ENCODE data around the gene AMOTL2. TPM values are rescaled to one million over a fixed set of nuclear protein-coding genes. Genes with fewer than 3 reads are reported as not detected.

The AMOTL2 gene
- total RNA-seq = under 1 TPM; 0.12 to 0.39 TPM

DNA sequence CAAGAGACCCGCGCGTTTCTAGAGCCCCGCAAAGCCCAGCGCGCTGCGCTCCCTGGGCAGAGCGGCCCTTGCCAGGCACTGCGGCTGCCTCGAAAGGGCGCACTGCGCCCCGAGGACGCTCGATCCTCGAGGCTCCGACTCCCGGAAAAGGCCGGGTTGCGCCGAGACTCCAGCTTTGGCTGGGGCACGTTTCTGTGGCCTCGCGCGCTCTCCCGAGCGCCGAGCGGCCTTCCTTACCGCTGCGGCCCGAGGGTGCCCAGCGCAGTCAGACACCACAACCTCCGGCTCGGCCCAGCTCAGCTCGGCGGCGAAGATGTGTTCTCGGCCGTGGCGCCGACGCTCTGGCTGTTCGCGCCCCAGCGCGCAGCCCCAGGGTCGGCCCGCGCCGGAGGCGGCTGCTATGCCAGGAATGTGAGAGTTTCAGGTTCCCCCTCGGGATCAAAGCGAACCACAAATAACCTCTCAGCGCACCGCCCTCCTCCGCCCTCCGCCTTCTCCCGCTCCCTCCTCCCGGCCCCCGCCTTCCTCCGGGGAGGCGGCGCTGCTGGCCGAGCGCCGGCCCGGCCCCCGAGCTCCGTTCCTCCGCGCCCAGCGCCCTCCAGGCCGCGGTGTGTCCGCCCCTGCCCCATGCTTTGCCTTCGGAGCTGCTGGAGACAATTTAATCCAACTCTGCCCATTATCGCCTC is at the start of gene AMOTL2:
Gene AMOTL2 (minus strand): TSS at position 343 of the 686 bp plus-strand sequence. CDS start 3,014 bp downstream, outside the sequence.
- ChIA-PET CTCF (interaction anchor here (2.0 to 2.1 kb wide), 2 partner anchors 10 to 66 kb away, joined by 5 to 10 read pairs; no protein-coding TSS in a partner anchor), POLR2A (no interaction called here)
- peak; percentile 29 for DNase-seq
- peak within 1 kb of the TSS; percentile 66 for H3K4me3 Mint-ChIP-seq
- intact Hi-C loops (cut with micrococcal nuclease) = loop anchor here (5.0 kb wide), 1 partner anchor 113 kb away; the partner anchor contains the start of genes ANAPC13 and CEP63
- no peaks in the 10 kb centered on the region for H3K36me3 Mint-ChIP-seq
- peaks cover 32% of the 10 kb centered on the region for H3K27me3 Mint-ChIP-seq
- no peaks in the 10 kb centered on the region for H3K9me3 Mint-ChIP-seq
- peaks cover 8% of the 10 kb centered on the region for H3K4me1 Mint-ChIP-seq (ENCODE audit: low read depth)
- H3K27ac Mint-ChIP-seq = no peak within 1 kb of the TSS

GRCh38 chr3:134423153-134423552 is 48.9 kb upstream of the AMOTL2 start:
- ChIA-PET POLR2A (no interaction called here), CTCF (no interaction called here)
- Mint-ChIP-seq H3K4me1 (ENCODE audit: low read depth) (no peaks in the 10 kb centered on the region), H3K9me3 (no peaks in the 10 kb centered on the region), H3K36me3 (no peaks in the 10 kb centered on the region), H3K27ac (no peak overlapping the region), H3K4me3 (no peak overlapping the region), H3K27me3 (no peaks in the 10 kb centered on the region)
- no peak for DNase-seq
- intact Hi-C loops (cut with micrococcal nuclease) = no loop called here

GRCh38 chr3:134419960-134420321 is 45.7 kb upstream of the AMOTL2 start:
- Mint-ChIP-seq H3K27me3 (no peaks in the 10 kb centered on the region), H3K4me1 (ENCODE audit: low read depth) (no peaks in the 10 kb centered on the region), H3K36me3 (no peaks in the 10 kb centered on the region), H3K9me3 (peaks cover under 1% of the 10 kb centered on the region), H3K4me3 (no peak overlapping the region), H3K27ac (no peak overlapping the region)
- POLR2A ChIA-PET = no interaction called here
- intact Hi-C loops (cut with micrococcal nuclease) = no loop called here
- DNase-seq = no peak
- CTCF ChIA-PET = no interaction called here

- Mint-ChIP-seq H3K4me3 (no peak overlapping the region), H3K27ac (no peak overlapping the region), H3K4me1 (ENCODE audit: low read depth) (no peaks in the 10 kb centered on the region), H3K36me3 (no peaks in the 10 kb centered on the region), H3K27me3 (peaks cover 3% of the 10 kb centered on the region), H3K9me3 (peaks cover 3% of the 10 kb centered on the region)
- DNase-seq = no peak
- POLR2A ChIA-PET = no interaction called here
- CTCF ChIA-PET = no interaction called here
- intact Hi-C loops (cut with micrococcal nuclease) = no loop called here
Observed at GRCh38 chr3:134419214-134419959, 45.1 kb upstream of the AMOTL2 start.

DNA sequence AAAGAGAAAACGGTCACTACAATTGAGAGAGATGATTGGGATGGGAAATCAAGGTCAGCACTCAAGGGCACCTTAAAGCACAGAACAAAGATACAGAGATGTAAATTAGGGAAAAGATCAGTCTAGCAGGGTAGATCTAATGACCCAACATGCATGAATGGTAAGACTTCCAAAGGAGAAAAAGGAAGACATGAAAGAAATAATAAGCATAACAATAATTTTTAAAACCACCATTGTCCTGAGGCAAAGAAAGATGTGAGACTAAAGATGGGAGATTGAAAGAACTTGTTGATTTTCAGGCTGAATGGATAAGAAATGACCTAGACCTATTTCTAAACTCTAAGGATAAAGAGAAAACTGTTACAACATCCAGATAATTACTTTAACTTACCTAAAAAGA is 34.8 kb upstream of the AMOTL2 start:
- POLR2A ChIA-PET = no interaction called here
- no peak overlapping the region for H3K4me3 Mint-ChIP-seq
- H3K27me3 Mint-ChIP-seq = peaks cover 51% of the 10 kb centered on the region
- H3K4me1 Mint-ChIP-seq (ENCODE audit: low read depth) = peaks cover 2% of the 10 kb centered on the region
- no peak for DNase-seq
- intact Hi-C loops (cut with micrococcal nuclease) = no loop called here
- no peaks in the 10 kb centered on the region for H3K36me3 Mint-ChIP-seq
- no peak overlapping the region for H3K27ac Mint-ChIP-seq
- H3K9me3 Mint-ChIP-seq = no peaks in the 10 kb centered on the region
- CTCF ChIA-PET = interaction anchor here (0.6 kb wide), 1 partner anchor 441 kb away, joined by 3 read pairs; no protein-coding TSS in a partner anchor

DNA sequence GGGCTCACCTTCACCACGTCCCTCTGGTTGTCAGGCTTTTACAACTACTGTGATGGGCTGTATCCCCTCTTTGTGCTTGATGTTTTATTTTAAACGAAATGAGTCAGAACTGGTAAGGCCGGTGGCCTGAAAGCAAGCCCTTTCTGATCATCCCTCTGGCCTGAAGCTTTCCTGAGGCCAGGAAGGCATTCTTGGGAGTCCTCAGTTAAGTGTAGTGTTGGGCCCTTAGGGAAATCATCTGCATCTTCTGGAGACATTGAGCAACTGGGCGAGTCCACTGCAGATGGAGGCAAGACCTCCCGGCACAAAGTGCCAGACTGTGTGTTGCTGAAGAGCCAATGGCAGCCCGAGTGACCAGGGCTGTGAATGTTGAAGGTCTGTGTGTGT is 33.0 kb upstream of the AMOTL2 start:
- intact Hi-C loops (cut with micrococcal nuclease) = no loop called here
- Mint-ChIP-seq H3K36me3 (no peaks in the 10 kb centered on the region), H3K4me3 (no peak overlapping the region), H3K27me3 (peaks cover 57% of the 10 kb centered on the region), H3K9me3 (peaks cover 7% of the 10 kb centered on the region), H3K27ac (no peak overlapping the region), H3K4me1 (ENCODE audit: low read depth) (peaks cover 2% of the 10 kb centered on the region)
- DNase-seq = no peak
- ChIA-PET POLR2A (no interaction called here), CTCF (interaction anchor here (1.1 kb wide), 1 partner anchor 171 kb away, joined by 3 read pairs; no protein-coding TSS in a partner anchor)

- Mint-ChIP-seq H3K27me3 (peaks cover 55% of the 10 kb centered on the region), H3K27ac (no peak overlapping the region), H3K4me3 (no peak overlapping the region), H3K9me3 (peaks cover 11% of the 10 kb centered on the region), H3K4me1 (ENCODE audit: low read depth) (peaks cover 2% of the 10 kb centered on the region), H3K36me3 (no peaks in the 10 kb centered on the region)
- intact Hi-C loops (cut with micrococcal nuclease) = no loop called here
- ChIA-PET CTCF (interaction anchor here (1.1 kb wide), 1 partner anchor 170 kb away, joined by 3 read pairs; no protein-coding TSS in a partner anchor), POLR2A (no interaction called here)
- DNase-seq = no peak
Observed at GRCh38 chr3:134406331-134407238, 32.3 kb upstream of the AMOTL2 start.

DNA sequence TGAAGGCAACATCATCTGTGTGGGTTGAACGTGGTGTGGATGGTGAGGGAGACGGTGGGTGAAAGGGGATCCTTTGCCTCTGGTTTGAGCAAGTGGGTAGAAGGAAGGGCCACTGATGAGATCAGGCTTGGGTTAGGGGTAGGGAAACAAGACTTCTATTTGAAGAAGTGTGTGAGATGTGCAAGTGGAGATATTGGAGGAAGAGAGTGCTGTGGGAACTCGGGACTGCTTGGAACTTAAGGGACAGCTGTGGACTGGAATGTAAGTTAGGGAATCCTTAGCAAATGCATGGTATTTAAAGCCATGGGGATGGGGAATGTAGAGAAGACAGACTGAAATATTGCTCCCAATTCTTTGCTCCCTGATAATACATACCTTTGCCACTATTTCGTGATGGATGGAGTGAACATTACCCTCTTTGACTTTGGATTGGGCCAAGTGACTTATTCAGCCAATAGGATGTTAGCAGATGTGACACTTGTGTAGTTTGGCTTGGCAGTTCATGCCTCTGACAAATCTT is 30.2 kb upstream of the AMOTL2 start:
- DNase-seq = no peak
- H3K4me1 Mint-ChIP-seq (ENCODE audit: low read depth) = peaks cover 2% of the 10 kb centered on the region
- H3K27ac Mint-ChIP-seq = no peak overlapping the region
- ChIA-PET POLR2A (no interaction called here), CTCF (no interaction called here)
- peaks cover 11% of the 10 kb centered on the region for H3K9me3 Mint-ChIP-seq
- intact Hi-C loops (cut with micrococcal nuclease) = no loop called here
- H3K4me3 Mint-ChIP-seq = no peak overlapping the region
- peaks cover 57% of the 10 kb centered on the region for H3K27me3 Mint-ChIP-seq
- no peaks in the 10 kb centered on the region for H3K36me3 Mint-ChIP-seq

- Mint-ChIP-seq H3K4me3 (no peak overlapping the region), H3K36me3 (no peaks in the 10 kb centered on the region), H3K27me3 (peaks cover 38% of the 10 kb centered on the region), H3K27ac (no peak overlapping the region), H3K4me1 (ENCODE audit: low read depth) (no peaks in the 10 kb centered on the region), H3K9me3 (peaks cover 8% of the 10 kb centered on the region)
- ChIA-PET CTCF (no interaction called here), POLR2A (no interaction called here)
- no peak for DNase-seq
- intact Hi-C loops (cut with micrococcal nuclease) = no loop called here
Observed at GRCh38 chr3:134397755-134398154, 23.5 kb upstream of the AMOTL2 start.

DNA sequence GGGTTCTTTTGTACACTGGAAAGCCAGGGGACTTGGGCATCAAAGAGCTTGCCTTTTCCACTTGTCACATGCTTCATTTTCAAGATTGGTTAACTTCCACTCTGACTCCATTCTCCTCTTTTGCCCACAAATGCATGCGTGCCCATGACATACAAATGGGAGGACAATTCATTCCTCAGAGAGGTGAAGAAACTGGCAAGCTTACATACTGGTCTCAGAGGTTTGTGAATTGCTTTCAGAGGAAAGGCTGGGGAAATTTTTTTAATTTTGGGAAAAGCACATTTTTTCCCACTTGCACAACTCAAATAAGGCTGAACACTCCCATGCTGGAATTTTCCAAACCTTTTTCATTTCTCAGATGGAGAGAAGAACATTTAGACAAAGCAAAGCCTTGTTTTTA is 20.9 kb upstream of the AMOTL2 start:
- POLR2A ChIA-PET = no interaction called here
- H3K36me3 Mint-ChIP-seq = no peaks in the 10 kb centered on the region
- H3K9me3 Mint-ChIP-seq = no peaks in the 10 kb centered on the region
- DNase-seq = no peak
- CTCF ChIA-PET = no interaction called here
- H3K4me1 Mint-ChIP-seq (ENCODE audit: low read depth) = no peaks in the 10 kb centered on the region
- H3K4me3 Mint-ChIP-seq = no peak overlapping the region
- intact Hi-C loops (cut with micrococcal nuclease) = no loop called here
- peaks cover 35% of the 10 kb centered on the region for H3K27me3 Mint-ChIP-seq
- no peak overlapping the region for H3K27ac Mint-ChIP-seq

DNA sequence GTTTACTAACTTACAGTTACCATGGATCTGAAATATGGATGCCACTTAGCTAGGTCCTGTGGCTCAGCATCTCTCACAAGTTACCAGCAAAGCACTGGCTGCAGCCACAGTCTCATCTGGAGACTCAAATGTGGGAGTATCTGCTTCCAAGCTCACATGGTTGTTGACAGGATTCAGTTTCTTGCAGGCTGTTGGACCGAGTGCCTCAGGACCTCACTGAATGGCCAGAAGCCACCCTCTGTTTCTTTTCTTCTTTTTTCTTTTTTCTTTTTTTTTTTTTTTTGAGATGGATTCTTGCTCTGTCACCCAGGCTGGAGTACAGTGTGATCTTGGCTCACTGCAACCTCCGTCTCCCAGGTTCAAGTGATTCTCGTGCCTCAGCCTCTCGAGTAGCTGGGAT is 20.1 kb upstream of the AMOTL2 start:
- peaks cover 39% of the 10 kb centered on the region for H3K27me3 Mint-ChIP-seq
- no peak overlapping the region for H3K27ac Mint-ChIP-seq
- CTCF ChIA-PET = no interaction called here
- intact Hi-C loops (cut with micrococcal nuclease) = no loop called here
- H3K4me3 Mint-ChIP-seq = no peak overlapping the region
- POLR2A ChIA-PET = no interaction called here
- H3K9me3 Mint-ChIP-seq = no peaks in the 10 kb centered on the region
- no peaks in the 10 kb centered on the region for H3K4me1 Mint-ChIP-seq (ENCODE audit: low read depth)
- no peaks in the 10 kb centered on the region for H3K36me3 Mint-ChIP-seq
- DNase-seq = no peak

DNA sequence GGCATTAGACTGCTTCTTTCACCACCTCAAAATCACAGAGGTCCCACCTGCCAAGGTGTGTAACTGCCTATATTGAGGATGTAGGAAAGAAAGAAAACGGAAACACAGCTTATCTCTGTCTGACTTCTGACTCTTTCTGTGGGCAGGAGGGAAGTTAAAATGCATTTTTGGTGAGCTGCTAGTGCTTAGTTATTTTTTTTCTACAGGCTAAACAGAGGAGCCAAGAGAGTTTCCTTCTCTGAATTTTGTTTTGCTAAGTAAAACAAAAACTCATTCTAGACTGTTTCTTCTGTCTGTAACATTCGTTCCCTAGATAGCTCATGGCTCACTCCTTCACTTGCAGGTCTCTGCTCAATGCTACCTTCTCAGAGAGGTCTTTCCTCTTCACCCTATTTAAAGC is 18.8 kb upstream of the AMOTL2 start:
- H3K9me3 Mint-ChIP-seq = no peaks in the 10 kb centered on the region
- H3K27ac Mint-ChIP-seq = no peak overlapping the region
- intact Hi-C loops (cut with micrococcal nuclease) = no loop called here
- no peak for DNase-seq
- H3K36me3 Mint-ChIP-seq = no peaks in the 10 kb centered on the region
- no peak overlapping the region for H3K4me3 Mint-ChIP-seq
- POLR2A ChIA-PET = no interaction called here
- H3K27me3 Mint-ChIP-seq = peaks cover 43% of the 10 kb centered on the region
- no peaks in the 10 kb centered on the region for H3K4me1 Mint-ChIP-seq (ENCODE audit: low read depth)
- CTCF ChIA-PET = no interaction called here

Data from activated CD4-positive, alpha-beta memory T cell treated with anti-CD3 and anti-CD28 coated beads for 36 hours (primary cell).